Spleen (tissue), 7 donors: ENCODE measurements around the gene DBNDD1.

Experiments used
- POLR2A ChIP-seq, 3 donors: fragments of 450-650 bp; IDR thresholded peaks; one replicate each; pipeline ENCODE4 v1.5.1; 2017; ENCODE audit warnings: antibody characterized with exemption in 3 of 3, mild to moderate bottlenecking in 1 of 3
- POLR2AphosphoS5 ChIP-seq, 3 donors: sonication (generic); formaldehyde crosslinking; IDR thresholded peaks; one replicate each; pipeline ENCODE4 v1.5.1; 2017; ENCODE audit warnings: antibody characterized with exemption in 3 of 3
- TF ChIP-seq, protein P1 (sequence below), 11 experiments: fragments of 200-600 bp in 7 of 11; fragments of 450-650 bp in 4 of 11; sonication (generic) in 4 of 11; IDR thresholded peaks in 8 of 11; conservative IDR thresholded peaks in 3 of 11; 1 replicate in 7 of 11; 2 replicates in 4 of 11; pipeline versions ENCODE4 v1.4.0 to v1.8.0; 2016 to 2021; ENCODE audit warnings: antibody characterized with exemption in 11 of 11, inconsistent platforms in 4 of 11, mild to moderate bottlenecking in 1 of 11
- donor health status: DM: no; HTN: no; CAD: no; lungs with moderate emphysema.
- donor health status: DM: no; HTN: no; CAD: no.
- donor health status: DM: no; HTN: no; CAD: no.

DNA sequence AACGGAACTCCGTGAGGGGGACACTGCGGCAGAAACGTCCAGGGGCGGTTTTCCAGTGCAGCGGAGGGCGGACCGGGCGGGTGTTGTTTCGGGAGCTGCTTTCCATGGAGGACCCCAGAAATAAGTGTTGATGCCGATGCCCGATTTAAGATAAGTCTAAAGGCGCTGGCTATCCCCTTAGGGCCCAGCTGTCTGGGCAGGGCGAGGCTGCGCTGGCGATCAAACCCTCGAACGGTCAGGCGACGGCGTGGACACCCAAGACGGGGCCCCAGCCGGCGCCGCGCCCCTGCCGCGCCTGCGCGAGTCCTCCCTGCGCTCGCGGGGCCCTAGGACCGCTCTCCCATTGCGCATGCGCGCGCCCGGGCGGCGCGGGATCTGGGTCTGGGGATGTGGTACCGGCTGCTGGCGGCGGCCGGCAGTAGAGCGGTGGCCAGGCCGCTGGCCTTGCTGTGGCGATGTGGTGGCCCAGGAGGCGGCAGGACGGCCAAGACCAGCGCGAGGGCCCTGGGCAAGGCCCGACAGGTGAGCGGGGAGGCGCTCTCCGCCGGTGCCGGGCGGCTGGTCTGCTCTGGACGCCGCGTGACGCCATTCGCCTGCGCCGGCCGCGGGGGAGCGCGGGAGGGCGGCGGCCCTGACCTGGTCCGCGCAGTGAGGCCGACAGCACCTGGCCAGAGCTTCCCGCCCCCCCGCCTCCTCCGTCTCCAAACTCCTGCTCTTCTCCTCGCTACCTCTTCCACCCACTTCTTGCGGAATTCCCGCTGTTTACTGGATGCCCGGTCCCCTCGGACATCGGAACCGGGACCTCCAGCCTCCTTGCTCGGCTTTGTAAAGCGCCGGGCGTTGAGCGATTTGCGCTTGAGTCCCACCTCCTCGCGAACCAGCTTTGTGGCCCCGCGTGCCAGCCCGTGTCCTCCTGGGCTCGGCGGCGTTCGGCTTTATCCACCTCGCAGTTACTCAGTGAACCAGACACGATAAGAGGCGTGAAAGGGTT is 46.7 kb downstream of the DBNDD1 start:
- TF ChIP-seq, protein P1, sequence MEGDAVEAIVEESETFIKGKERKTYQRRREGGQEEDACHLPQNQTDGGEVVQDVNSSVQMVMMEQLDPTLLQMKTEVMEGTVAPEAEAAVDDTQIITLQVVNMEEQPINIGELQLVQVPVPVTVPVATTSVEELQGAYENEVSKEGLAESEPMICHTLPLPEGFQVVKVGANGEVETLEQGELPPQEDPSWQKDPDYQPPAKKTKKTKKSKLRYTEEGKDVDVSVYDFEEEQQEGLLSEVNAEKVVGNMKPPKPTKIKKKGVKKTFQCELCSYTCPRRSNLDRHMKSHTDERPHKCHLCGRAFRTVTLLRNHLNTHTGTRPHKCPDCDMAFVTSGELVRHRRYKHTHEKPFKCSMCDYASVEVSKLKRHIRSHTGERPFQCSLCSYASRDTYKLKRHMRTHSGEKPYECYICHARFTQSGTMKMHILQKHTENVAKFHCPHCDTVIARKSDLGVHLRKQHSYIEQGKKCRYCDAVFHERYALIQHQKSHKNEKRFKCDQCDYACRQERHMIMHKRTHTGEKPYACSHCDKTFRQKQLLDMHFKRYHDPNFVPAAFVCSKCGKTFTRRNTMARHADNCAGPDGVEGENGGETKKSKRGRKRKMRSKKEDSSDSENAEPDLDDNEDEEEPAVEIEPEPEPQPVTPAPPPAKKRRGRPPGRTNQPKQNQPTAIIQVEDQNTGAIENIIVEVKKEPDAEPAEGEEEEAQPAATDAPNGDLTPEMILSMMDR (IDR thresholded peaks at IDR 0.05 in 8 of 11, conservative IDR thresholded peaks at IDR 0.05 in 3 of 11), result peak in 5 of 11 experiments; percentile 10 to 46 (median 29)
- TF ChIP-seq POLR2AphosphoS5 (IDR thresholded peaks at IDR 0.05), result peak; percentile 96 to 97 (median 96)
- TF ChIP-seq POLR2A (IDR thresholded peaks at IDR 0.05), result peak in 2 of 3 donors; percentile 74 to 78
